NB4 (cell line): ENCODE data around the gene JOSD1.
A peak's percentile ranks its signal among the peaks of the same experiment; 100 is the strongest.

Experiments
- DNase-seq: peaks from one replicate; pipeline ENCODE4 v3.0.0; 2010; ENCODE audit warnings: low read depth
- H3K4me3 ChIP-seq: one replicate; pipeline ENCODE4 v1.5.1; 2011; ENCODE audit warnings: mild to moderate bottlenecking, low read depth, low read length, moderate library complexity
- CTCF ChIP-seq: IDR thresholded peaks from one replicate; pipeline ENCODE4 v1.5.1; 2012; ENCODE audit warnings: low read depth, low read length
- MYC ChIP-seq: IDR thresholded peaks from 2 replicates; pipeline ENCODE4 v1.6.1; 2011; ENCODE audit warnings: low read depth, low read length
- POLR2A ChIP-seq: IDR thresholded peaks from 2 replicates; pipeline ENCODE4 v1.6.1; 2011; ENCODE audit warnings: mild to moderate bottlenecking; ENCODE audit not compliant: insufficient read length; ENCODE audit errors: extremely low read depth
- TF ChIP-seq, protein P1 (sequence below): IDR thresholded peaks from 2 replicates; pipeline ENCODE4 v1.6.1; 2011; ENCODE audit warnings: low read depth, low read length

JOSD1 gene

DNA sequence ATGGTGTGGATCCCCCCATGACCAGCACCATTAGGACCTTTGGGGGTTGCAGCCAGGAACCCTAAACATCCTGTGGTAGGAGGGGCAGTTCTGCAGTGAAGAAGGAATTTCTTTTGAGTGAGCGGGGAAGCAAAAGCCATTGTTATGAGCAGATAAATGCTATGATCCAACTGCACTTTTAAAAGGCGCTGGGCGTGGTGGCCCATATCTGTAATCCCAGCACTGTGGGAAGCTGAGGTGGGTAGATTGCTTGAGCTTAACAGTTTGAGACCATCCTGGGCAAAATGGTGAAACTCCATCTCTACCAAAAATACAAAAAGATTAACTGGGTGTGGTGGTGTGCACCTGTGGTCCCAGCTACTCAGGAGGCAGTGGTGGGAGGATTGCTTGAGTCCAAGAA, 24.9 kb downstream of the JOSD1 start:
- H3K4me3 ChIP-seq = no peak overlapping the region
- TF ChIP-seq POLR2A (no peak), MYC (no peak), CTCF (no peak)
- TF ChIP-seq, protein P1, sequence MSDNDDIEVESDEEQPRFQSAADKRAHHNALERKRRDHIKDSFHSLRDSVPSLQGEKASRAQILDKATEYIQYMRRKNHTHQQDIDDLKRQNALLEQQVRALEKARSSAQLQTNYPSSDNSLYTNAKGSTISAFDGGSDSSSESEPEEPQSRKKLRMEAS = no peak
- no peak for DNase-seq

GRCh38 chr22:38674888-38675287, 25.9 kb downstream of the JOSD1 start:
- no peak for DNase-seq
- H3K4me3 ChIP-seq = no peak overlapping the region
- TF ChIP-seq, protein P1 = no peak
- TF ChIP-seq CTCF = no peak
- TF ChIP-seq POLR2A = no peak
- no peak for TF ChIP-seq MYC

DNA sequence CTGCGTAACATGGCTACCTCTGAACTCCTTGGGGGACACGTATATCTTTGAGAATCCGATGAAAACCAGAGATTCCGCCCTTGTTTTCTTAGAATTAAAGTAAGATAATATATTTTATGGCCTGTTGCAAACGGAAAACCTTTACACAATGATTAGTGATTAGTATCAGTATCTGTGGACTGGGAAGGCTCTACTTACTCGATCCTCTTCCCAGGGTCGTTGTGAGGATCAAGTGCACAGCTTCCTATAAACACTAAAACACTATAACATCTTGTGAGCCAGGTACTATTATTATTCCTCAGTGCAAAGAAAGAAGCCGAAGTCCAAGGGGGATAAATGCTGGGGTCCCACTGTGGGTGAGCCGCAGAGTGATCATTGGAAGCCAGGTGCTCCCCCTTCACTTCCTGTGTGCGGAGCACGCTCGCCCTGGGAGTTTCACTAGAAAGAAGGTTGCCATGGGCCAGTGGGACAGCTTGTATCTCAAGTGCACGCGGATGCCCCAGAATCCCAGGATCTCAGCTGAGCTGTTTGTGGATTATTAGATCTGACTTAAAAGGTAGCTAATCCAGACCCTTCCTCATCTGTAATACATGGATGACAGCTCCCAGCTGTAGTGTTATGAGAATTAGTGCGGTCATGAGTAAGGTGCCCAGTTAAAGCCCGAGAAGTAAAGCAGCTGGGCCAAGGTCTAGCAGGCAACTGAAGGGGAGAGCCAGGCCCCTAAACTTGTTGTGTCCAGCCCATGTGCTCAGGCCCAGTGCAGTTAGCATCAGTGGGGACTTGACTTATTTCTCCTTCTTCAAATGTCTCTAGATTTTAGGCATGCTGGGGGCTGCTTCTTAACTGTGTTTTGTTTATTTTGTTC, 43.5 kb downstream of the JOSD1 start:
- H3K4me3 ChIP-seq = peak overlapping the region; percentile 89
- peak; percentile 49 for DNase-seq
- TF ChIP-seq POLR2A (no peak), MYC (no peak), CTCF (no peak)
- TF ChIP-seq, protein P1 = no peak

DNA sequence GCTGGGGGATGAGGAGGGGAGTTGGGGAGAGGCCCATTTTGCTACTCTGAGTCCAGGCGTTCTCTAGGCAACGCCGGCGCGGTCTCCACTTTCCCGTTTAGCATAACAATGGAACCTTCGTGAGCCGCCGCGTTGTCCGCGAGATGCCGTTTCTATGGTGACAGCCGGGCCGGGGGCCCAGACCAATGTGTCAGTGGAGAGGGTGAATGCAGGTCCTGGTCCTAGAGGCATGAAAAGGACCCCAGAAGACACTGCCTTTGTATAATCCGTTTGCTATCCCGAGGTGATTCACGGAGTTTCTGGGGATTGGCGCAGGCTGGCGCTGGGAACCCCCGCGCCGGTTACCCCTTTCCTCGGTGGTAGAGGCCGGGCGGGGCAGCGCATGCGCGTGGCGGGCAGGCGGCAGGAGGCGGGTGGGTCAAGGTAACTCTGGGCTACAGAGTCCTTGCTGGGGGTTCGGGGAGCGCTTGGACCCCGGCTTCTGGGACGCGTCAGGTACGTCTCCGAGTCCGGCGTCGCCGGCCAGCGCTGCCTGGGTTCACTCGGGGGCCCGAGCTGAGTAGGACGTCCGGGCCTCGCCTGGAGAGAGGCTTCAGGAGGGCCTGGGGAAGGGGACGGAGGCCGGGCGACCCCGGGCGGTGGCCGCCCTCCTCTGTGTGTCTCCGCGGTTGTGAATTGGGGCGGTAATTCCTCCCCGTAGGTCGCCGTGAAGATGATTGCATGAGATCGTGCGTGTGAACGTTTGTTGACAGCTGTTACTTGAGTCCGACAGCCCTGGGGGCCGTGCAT, 44.3 kb downstream of the JOSD1 start, which contains the start of the genes CBY1 and FAM227A:
Gene CBY1 (plus strand): TSS at position 383 of the 789 bp plus-strand sequence. CDS start 11,417 bp downstream, outside the sequence.
Gene FAM227A (minus strand): TSS at position 137 of the 789 bp plus-strand sequence. CDS start 6,224 bp downstream, outside the sequence.
- peak; percentile 84 for DNase-seq
- peak within 1 kb of the TSS; percentile 89 for H3K4me3 ChIP-seq
- TF ChIP-seq CTCF (no peak), POLR2A (peak; percentile 59), MYC (no peak)
- TF ChIP-seq, protein P1 = peak; percentile 40

DNA sequence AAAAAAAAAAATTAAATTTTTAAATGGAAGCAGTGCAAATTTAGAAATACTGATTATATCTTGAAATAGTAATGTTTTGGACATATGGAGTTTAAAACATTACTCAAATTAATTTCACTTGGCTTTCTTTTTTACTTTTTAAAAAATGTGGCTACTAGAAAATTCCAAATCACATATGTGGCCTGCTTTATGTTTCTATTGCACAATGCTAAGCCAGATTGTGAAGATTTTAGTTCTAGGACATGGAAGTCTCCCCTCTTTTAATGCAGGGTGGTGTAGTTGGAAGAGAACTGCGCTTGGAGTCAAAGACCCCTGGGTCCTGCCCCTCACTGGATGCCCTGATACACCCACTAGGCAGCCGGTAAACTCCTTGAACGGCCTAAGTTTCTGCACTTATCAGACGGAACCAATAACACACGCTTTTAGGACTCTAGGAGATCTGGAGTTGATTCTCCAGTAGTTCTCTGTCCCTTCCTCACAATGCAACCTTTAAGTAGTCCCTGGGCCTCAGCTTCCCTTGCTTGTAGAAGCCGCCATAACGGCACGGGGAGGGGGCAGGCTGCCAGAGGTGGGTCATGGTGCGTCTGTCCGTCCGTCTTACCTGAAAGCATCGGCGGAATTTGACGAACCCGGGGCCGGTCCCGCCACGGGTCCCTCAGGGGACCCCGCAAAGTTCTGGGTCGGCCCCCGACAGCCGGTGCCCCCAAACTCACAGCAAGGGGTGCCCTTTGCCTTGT, 45.1 kb downstream of the JOSD1 start:
- peak overlapping the region; percentile 89 for H3K4me3 ChIP-seq
- TF ChIP-seq, protein P1 = no peak
- no peak for TF ChIP-seq POLR2A
- no peak for TF ChIP-seq CTCF
- no peak for TF ChIP-seq MYC
- DNase-seq = peak; percentile 32
